K562 (cell line): Measurements from ENCODE around the gene GNAQ. TPM values are rescaled to one million over a fixed set of nuclear protein-coding genes. Genes with fewer than 3 reads are reported as not detected.

ENCODE experiments used
- ATF7 ChIP-seq: fragments of 450-650 bp; IDR thresholded peaks from 2 replicates; pipeline ENCODE4 v1.7.1; 2014; ENCODE audit warnings: mild to moderate bottlenecking, moderate library complexity
- EP300 ChIP-seq: IDR thresholded peaks from 2 replicates; pipeline ENCODE4 v1.6.1; 2012; ENCODE audit warnings: low read length, improper control_type of control experiment
- JUND ChIP-seq, 2 experiments: IDR thresholded peaks; 2 replicates in 1 of 2; 3 replicates in 1 of 2; pipeline ENCODE4 v1.6.1; 2011; ENCODE audit warnings: borderline replicate concordance in 2 of 2, low read depth in 2 of 2, low read length in 2 of 2, improper control_type of control experiment in 1 of 2, missing biosample characterization in 1 of 2, missing genetic modification characterization in 1 of 2, missing genetic modification reagents in 1 of 2
- MEIS2 ChIP-seq: fragments of 450-650 bp; IDR thresholded peaks from 2 replicates; pipeline ENCODE4 v1.6.1; 2014; ENCODE audit warnings: mild to moderate bottlenecking; ENCODE audit not compliant: partially characterized antibody
- SP2 ChIP-seq: IDR thresholded peaks from 2 replicates; pipeline ENCODE4 v1.6.1; 2011; ENCODE audit warnings: mild to moderate bottlenecking, low read depth, low read length, moderate library complexity; ENCODE audit not compliant: poor library complexity, severe bottlenecking; ENCODE audit errors: extremely low read depth
- TEAD4 ChIP-seq, 2 experiments: sonication (generic) in 1 of 2; formaldehyde crosslinking in 1 of 2; IDR thresholded peaks; 2 replicates each; pipeline versions ENCODE4 v1.6.1 to v1.8.0; 2012 to 2022; ENCODE audit warnings: borderline replicate concordance in 1 of 2, inconsistent platforms in 1 of 2, low read length in 1 of 2, mild to moderate bottlenecking in 1 of 2, missing genetic modification reagents in 1 of 2
- ZEB2 ChIP-seq: fragments of 450-650 bp; IDR thresholded peaks from 2 replicates; pipeline ENCODE4 v1.6.1; 2016
- ZNF263 ChIP-seq: sonication (generic); formaldehyde crosslinking; IDR thresholded peaks from 2 replicates; pipeline ENCODE4 v1.8.0; 2022; ENCODE audit warnings: mild to moderate bottlenecking, missing genetic modification reagents, borderline replicate concordance
- polyA plus RNA-seq, 8 experiments: library from polyadenylated mRNA; depleted of rRNA in 4 of 8; stranded (reverse) in 5 of 8; unstranded in 3 of 8; fragments of >200 nt; fragmentation: Nextera tagmentation in 2 of 8; fragmentation: Illumina TruSeq in 1 of 8; extraction: Ambion mirVana in 2 of 8; extraction: Trizol in 1 of 8; gene quantifications; 2 replicates each; pipeline versions ENCODE4 v1.2.1 to v1.2.3, GENCODE V29; 2011 to 2014; ENCODE audit warnings: inconsistent platforms in 1 of 8, missing spikeins in 1 of 8
- total RNA-seq, 7 experiments: library from RNA; depleted of rRNA in 6 of 7; stranded (reverse); fragments of >200 nt in 6 of 7; fragmentation: Illumina TruSeq in 2 of 7; extraction: Trizol in 2 of 7; gene quantifications; 2 replicates each; pipeline versions ENCODE4 v1.2.1 to v1.2.3, GENCODE V29; 2011 to 2021; ENCODE audit warnings: low replicate concordance in 1 of 7
- TF ChIP-seq, protein P1 (sequence below): fragments of 450-650 bp; IDR thresholded peaks from 2 replicates; pipeline ENCODE4 v1.6.1; 2016
- TF ChIP-seq, protein P2 (sequence below): sonication (generic); formaldehyde crosslinking; IDR thresholded peaks from 2 replicates; pipeline ENCODE4 v1.8.0; 2022; ENCODE audit warnings: mild to moderate bottlenecking, missing genetic modification reagents
- TF ChIP-seq, protein P3 (sequence below): sonication (generic); formaldehyde crosslinking; IDR thresholded peaks from 2 replicates; pipeline ENCODE4 v1.8.0; 2022; ENCODE audit warnings: mild to moderate bottlenecking, missing genetic modification reagents, borderline replicate concordance
- TF ChIP-seq, protein P4 (sequence below), 2 experiments: fragments of 450-650 bp; IDR thresholded peaks; 2 replicates each; pipeline ENCODE4 v1.6.1; 2016
- TF ChIP-seq, protein P5 (sequence below): sonication (generic); formaldehyde crosslinking; IDR thresholded peaks from 2 replicates; pipeline ENCODE4 v1.8.0; 2022; ENCODE audit warnings: missing genetic modification reagents, mild to moderate bottlenecking, moderate library complexity, borderline replicate concordance
- TF ChIP-seq, protein P6 (sequence below), 2 experiments: fragments of 450-650 bp in 1 of 2; sonication (generic) in 1 of 2; formaldehyde crosslinking; conservative IDR thresholded peaks; 2 replicates each; pipeline versions ENCODE4 v1.4.0 to v1.8.1; 2020 to 2022; ENCODE audit warnings: mild to moderate bottlenecking in 1 of 2, missing genetic modification reagents in 1 of 2

Gene GNAQ
- total and polyA plus RNA-seq, 9 of the 15 experiments (the other 6 are each of a cell fraction or from before 2014, with no cell fraction given) = 4.8 to 27.9 (median 17.5) TPM

DNA sequence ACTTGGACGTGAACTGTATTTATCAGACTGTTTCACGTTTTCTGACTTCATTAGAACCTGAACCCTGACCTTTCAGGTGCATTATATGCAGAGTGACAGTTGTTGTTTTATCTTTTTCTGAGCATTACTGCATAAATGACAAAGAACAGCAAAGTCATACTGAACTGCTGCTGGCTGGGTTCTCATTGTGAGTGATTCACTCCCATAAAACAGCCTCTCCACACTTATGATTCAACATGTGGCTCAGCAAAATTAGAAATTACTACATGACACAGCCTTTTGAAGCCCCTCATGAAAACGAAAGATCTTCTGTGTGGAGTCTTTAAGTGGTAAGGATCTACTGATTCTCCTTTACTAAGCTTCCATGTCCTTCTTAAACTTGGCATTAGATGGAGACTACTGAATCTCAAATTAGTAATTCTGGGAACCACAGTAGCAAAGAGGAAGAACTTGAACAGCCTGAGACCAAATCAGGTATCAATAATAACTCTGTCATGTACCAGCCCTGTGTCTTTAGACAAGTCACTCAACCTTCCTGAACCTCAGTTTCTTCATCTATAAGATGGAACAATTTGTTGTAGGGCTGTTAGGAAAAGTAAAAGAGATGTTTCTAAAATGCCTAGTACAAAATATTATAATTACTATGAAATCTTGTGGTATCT is 211.2 kb downstream of the GNAQ start (continued):
- TF ChIP-seq TEAD4 (IDR thresholded peaks at IDR 0.05; ENCODE audit: low read length) (peak; percentile 50), TEAD4 (CRISPR knock-in tag; IDR thresholded peaks at IDR 0.05; ENCODE audit: borderline replicate concordance) (no peak), JUND (IDR thresholded peaks at IDR 0.05; ENCODE audit: borderline replicate concordance, low read depth, low read length) (peak; percentile 57; the same call in 1 of the 2 replicates), JUND (tag; IDR thresholded peaks at IDR 0.05; ENCODE audit: borderline replicate concordance, low read depth, low read length) (peak; percentile 70; the same call in 2 of the 3 replicates), EP300 (peak; percentile 71; the same call in 1 of the 2 replicates), SP2 (no peak), ZNF263 (no peak), MEIS2 (peak; percentile 44), ATF7 (no peak), ZEB2 (0 out of 2 replicates have a peak, but pooled peaks have one; percentile 15)
- TF ChIP-seq, protein P1, sequence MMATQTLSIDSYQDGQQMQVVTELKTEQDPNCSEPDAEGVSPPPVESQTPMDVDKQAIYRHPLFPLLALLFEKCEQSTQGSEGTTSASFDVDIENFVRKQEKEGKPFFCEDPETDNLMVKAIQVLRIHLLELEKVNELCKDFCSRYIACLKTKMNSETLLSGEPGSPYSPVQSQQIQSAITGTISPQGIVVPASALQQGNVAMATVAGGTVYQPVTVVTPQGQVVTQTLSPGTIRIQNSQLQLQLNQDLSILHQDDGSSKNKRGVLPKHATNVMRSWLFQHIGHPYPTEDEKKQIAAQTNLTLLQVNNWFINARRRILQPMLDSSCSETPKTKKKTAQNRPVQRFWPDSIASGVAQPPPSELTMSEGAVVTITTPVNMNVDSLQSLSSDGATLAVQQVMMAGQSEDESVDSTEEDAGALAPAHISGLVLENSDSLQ = peak; percentile 74
- TF ChIP-seq, protein P2, sequence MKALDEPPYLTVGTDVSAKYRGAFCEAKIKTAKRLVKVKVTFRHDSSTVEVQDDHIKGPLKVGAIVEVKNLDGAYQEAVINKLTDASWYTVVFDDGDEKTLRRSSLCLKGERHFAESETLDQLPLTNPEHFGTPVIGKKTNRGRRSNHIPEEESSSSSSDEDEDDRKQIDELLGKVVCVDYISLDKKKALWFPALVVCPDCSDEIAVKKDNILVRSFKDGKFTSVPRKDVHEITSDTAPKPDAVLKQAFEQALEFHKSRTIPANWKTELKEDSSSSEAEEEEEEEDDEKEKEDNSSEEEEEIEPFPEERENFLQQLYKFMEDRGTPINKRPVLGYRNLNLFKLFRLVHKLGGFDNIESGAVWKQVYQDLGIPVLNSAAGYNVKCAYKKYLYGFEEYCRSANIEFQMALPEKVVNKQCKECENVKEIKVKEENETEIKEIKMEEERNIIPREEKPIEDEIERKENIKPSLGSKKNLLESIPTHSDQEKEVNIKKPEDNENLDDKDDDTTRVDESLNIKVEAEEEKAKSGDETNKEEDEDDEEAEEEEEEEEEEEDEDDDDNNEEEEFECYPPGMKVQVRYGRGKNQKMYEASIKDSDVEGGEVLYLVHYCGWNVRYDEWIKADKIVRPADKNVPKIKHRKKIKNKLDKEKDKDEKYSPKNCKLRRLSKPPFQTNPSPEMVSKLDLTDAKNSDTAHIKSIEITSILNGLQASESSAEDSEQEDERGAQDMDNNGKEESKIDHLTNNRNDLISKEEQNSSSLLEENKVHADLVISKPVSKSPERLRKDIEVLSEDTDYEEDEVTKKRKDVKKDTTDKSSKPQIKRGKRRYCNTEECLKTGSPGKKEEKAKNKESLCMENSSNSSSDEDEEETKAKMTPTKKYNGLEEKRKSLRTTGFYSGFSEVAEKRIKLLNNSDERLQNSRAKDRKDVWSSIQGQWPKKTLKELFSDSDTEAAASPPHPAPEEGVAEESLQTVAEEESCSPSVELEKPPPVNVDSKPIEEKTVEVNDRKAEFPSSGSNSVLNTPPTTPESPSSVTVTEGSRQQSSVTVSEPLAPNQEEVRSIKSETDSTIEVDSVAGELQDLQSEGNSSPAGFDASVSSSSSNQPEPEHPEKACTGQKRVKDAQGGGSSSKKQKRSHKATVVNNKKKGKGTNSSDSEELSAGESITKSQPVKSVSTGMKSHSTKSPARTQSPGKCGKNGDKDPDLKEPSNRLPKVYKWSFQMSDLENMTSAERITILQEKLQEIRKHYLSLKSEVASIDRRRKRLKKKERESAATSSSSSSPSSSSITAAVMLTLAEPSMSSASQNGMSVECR (CRISPR knock-in tag) = no peak
- TF ChIP-seq, protein P3, sequence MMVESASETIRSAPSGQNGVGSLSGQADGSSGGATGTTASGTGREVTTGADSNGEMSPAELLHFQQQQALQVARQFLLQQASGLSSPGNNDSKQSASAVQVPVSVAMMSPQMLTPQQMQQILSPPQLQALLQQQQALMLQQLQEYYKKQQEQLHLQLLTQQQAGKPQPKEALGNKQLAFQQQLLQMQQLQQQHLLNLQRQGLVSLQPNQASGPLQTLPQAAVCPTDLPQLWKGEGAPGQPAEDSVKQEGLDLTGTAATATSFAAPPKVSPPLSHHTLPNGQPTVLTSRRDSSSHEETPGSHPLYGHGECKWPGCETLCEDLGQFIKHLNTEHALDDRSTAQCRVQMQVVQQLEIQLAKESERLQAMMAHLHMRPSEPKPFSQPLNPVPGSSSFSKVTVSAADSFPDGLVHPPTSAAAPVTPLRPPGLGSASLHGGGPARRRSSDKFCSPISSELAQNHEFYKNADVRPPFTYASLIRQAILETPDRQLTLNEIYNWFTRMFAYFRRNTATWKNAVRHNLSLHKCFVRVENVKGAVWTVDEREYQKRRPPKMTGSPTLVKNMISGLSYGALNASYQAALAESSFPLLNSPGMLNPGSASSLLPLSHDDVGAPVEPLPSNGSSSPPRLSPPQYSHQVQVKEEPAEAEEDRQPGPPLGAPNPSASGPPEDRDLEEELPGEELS = no peak
- TF ChIP-seq, protein P4, sequence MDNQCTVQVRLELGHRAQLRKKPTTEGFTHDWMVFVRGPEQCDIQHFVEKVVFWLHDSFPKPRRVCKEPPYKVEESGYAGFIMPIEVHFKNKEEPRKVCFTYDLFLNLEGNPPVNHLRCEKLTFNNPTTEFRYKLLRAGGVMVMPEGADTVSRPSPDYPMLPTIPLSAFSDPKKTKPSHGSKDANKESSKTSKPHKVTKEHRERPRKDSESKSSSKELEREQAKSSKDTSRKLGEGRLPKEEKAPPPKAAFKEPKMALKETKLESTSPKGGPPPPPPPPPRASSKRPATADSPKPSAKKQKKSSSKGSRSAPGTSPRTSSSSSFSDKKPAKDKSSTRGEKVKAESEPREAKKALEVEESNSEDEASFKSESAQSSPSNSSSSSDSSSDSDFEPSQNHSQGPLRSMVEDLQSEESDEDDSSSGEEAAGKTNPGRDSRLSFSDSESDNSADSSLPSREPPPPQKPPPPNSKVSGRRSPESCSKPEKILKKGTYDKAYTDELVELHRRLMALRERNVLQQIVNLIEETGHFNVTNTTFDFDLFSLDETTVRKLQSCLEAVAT (IDR thresholded peaks at IDR 0.05) = no peak
- TF ChIP-seq, protein P5, sequence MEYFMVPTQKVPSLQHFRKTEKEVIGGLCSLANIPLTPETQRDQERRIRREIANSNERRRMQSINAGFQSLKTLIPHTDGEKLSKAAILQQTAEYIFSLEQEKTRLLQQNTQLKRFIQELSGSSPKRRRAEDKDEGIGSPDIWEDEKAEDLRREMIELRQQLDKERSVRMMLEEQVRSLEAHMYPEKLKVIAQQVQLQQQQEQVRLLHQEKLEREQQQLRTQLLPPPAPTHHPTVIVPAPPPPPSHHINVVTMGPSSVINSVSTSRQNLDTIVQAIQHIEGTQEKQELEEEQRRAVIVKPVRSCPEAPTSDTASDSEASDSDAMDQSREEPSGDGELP (CRISPR knock-in tag) = no peak
- TF ChIP-seq, protein P6, sequence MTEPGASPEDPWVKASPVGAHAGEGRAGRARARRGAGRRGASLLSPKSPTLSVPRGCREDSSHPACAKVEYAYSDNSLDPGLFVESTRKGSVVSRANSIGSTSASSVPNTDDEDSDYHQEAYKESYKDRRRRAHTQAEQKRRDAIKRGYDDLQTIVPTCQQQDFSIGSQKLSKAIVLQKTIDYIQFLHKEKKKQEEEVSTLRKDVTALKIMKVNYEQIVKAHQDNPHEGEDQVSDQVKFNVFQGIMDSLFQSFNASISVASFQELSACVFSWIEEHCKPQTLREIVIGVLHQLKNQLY (CRISPR knock-in tag; conservative IDR thresholded peaks at IDR 0.05) = no peak
